Testis (tissue), 2 donors: Measurements from ENCODE around the gene SCEL.

ENCODE experiments used
- CTCF ChIP-seq, 3 experiments: fragments of 450-650 bp in 2 of 3; fragments of 200-600 bp in 1 of 3; sonication (generic) in 1 of 3; IDR thresholded peaks; one replicate each; pipeline ENCODE4 v1.5.1; 2016 to 2019; ENCODE audit warnings: antibody characterized with exemption in 3 of 3, mild to moderate bottlenecking in 2 of 3, moderate library complexity in 1 of 3
- POLR2A ChIP-seq: fragments of 450-650 bp; IDR thresholded peaks from one replicate; pipeline ENCODE4 v1.6.1; 2017; ENCODE audit warnings: antibody characterized with exemption, mild to moderate bottlenecking, moderate library complexity

GRCh38 chr13:77637588-77637987 lies 102.1 kb downstream of the SCEL start:
- TF ChIP-seq CTCF (IDR thresholded peaks at IDR 0.05), result no peak
- no peak for TF ChIP-seq POLR2A
